GM12865 (cell line): ENCODE data around the gene DCUN1D2.

Experiments
- DNase-seq: peaks from one replicate; pipeline ENCODE4 v3.0.0; 2010; ENCODE audit warnings: low read depth
- H3K4me3 ChIP-seq: 2 replicates; pipeline ENCODE4 v1.5.1; 2011; ENCODE audit warnings: mild to moderate bottlenecking, low read depth, low read length, control low read depth
- TF ChIP-seq, protein P1 (sequence below): IDR thresholded peaks from 2 replicates; pipeline ENCODE4 v1.5.1; 2011; ENCODE audit warnings: low read length, control low read depth, low read depth, inconsistent platforms; ENCODE audit not compliant: insufficient read depth; ENCODE audit errors: missing control alignments

DCUN1D2 gene

GRCh38 chr13:113508521-113509254 lies 18.2 kb upstream of the DCUN1D2 start:
- no peak overlapping the region for H3K4me3 ChIP-seq
- TF ChIP-seq, protein P1, sequence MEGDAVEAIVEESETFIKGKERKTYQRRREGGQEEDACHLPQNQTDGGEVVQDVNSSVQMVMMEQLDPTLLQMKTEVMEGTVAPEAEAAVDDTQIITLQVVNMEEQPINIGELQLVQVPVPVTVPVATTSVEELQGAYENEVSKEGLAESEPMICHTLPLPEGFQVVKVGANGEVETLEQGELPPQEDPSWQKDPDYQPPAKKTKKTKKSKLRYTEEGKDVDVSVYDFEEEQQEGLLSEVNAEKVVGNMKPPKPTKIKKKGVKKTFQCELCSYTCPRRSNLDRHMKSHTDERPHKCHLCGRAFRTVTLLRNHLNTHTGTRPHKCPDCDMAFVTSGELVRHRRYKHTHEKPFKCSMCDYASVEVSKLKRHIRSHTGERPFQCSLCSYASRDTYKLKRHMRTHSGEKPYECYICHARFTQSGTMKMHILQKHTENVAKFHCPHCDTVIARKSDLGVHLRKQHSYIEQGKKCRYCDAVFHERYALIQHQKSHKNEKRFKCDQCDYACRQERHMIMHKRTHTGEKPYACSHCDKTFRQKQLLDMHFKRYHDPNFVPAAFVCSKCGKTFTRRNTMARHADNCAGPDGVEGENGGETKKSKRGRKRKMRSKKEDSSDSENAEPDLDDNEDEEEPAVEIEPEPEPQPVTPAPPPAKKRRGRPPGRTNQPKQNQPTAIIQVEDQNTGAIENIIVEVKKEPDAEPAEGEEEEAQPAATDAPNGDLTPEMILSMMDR = no peak
- no peak for DNase-seq

- TF ChIP-seq, protein P1 = no peak
- no peak overlapping the region for H3K4me3 ChIP-seq
- DNase-seq = no peak
These were observed 17.2 kb upstream of the DCUN1D2 start for GRCh38 chr13:113507505-113508345.

DNA sequence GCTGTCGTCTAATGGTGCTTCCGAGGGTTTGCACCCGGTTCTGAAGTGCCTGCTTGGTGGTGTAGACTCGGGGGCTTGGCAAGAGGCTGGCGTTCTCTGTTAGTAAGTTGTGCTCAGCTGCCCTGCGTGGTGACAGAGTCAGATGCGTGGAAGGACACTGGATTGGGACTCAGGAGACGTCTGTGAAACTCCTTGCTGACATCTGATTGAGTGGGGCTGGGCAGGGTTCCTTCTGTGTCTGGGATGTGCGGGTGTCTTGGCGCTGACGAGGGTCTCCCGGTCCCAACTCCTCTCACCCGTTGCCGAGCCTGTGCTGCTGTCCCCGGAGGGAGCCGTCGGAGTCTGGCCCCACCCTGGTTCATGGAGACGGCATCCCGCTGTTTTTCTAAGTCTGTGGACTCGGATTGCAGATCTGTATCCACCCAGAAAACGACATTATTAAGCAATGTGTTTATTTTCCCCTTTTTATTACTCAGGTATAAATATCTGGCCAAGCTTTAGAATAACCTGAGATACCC lies 16.4 kb upstream of the DCUN1D2 start:
- H3K4me3 ChIP-seq = no peak overlapping the region
- DNase-seq = no peak

DNA sequence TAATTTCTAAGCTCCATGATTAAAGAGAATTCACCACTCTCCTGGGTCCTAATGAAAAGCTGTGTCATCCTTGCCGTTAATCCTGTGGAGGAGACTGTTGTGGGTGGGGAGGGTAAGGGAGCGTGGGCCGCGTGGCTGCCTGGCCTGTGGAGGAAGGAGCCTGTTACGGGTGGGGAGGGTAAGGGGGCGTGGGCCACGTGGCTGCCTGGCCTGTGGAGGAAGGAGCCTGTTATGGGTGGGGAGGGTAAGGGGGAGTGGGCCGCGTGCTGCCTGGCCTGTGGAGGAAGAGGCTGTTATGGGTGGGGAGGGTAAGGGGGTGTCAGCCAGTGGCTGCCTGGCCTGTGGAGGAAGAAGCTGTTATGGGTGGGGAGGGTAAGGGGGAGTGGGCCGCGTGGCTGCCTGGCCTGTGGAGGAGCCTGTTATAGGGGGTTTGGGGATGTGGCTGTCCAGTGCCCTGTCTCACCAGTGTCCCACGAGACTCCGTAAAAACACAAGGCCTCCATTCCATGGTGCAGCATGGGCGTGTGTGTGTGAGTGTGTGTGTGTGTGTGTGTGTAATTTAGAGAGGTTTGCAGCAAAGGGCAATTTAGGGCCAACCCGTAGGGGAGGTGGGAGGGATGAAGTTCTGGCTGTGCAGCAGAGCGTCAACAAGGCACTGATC lies 15.6 kb upstream of the DCUN1D2 start:
- TF ChIP-seq, protein P1 = no peak
- no peak overlapping the region for H3K4me3 ChIP-seq
- no peak for DNase-seq

More for the DNA sequence above, 16.4 kb upstream of the DCUN1D2 start:
- TF ChIP-seq, protein P1 = no peak

GRCh38 chr13:113502686-113503085 lies 12.2 kb upstream of the DCUN1D2 start:
- TF ChIP-seq, protein P1 = no peak

DNA sequence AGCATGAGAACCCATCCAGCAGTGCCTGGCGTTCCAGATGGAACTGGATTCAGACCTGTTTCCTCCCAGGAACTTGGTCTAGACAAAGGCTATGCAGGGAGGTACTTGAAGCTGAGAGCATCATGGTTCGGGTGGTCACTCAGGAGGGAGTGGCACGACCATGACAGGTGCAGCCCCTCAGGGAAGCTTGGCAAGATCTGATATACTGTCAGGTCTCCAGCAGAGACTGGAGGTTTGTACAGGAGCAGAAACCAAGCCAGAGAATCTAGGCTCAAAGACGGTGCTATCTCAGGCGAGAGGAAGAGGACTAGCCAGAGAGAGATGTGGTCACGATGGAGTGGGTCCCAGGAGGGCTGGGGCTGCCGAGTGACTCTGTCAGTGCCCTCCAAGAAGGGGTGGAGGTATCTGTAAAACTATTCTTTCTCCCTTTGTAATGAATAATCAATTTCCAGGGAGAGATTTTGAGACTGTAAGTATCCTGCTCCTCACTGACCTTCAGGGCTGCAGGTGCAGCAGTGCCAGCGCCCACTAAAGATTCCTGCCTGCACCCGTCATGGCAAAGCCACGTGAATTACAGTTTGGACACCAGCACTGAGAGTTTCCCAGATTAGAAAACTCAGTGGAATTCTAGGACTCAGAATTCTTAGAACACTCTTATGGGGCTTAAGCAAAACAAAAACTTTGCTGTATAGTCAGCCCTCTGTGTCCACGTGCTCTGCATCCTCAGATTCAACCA lies 10.2 kb upstream of the DCUN1D2 start:
- H3K4me3 ChIP-seq = no peak overlapping the region

More at GRCh38 chr13:113502686-113503085, 12.2 kb upstream of the DCUN1D2 start:
- no peak overlapping the region for H3K4me3 ChIP-seq
- no peak for DNase-seq

More for the DNA sequence above, 10.2 kb upstream of the DCUN1D2 start:
- no peak for DNase-seq
- TF ChIP-seq, protein P1 = no peak
